HUDEP-2 (cell line): ENCODE measurements around the gene GAP43.
A peak's percentile ranks its signal among the peaks of the same experiment; 100 is the strongest.

Experiments
- DNase-seq, 76 experiments: peaks; one replicate each; lab custom pipeline; 2025; ENCODE audit not compliant: unreplicated experiment in 76 of 76; lab: John Stamatoyannopoulos, UW

Gene GAP43

GRCh38 chr3:115660646-115661337 lies 37.5 kb downstream of the GAP43 start:
- DNase-seq: no peak

GRCh38 chr3:115662356-115662755 lies 39.0 kb downstream of the GAP43 start:
- no peak for DNase-seq

- DNase-seq: no peak
Observed at GRCh38 chr3:115663414-115663813, 40.1 kb downstream of the GAP43 start.

GRCh38 chr3:115666081-115666480 lies 42.8 kb downstream of the GAP43 start:
- DNase-seq: no peak

GRCh38 chr3:115666920-115667737 lies 43.8 kb downstream of the GAP43 start:
- no peak for DNase-seq

GRCh38 chr3:115667738-115668065 lies 44.4 kb downstream of the GAP43 start:
- DNase-seq: no peak

GRCh38 chr3:115670911-115671310 lies 47.6 kb downstream of the GAP43 start:
- no peak for DNase-seq

GRCh38 chr3:115671761-115672455 lies 48.6 kb downstream of the GAP43 start:
- DNase-seq: no peak

- DNase-seq: no peak
Observed at GRCh38 chr3:115673881-115674280, 50.6 kb downstream of the GAP43 start.

GRCh38 chr3:115676336-115676735 lies 53.0 kb downstream of the GAP43 start:
- DNase-seq: no peak

GRCh38 chr3:115680803-115681345 lies 57.6 kb downstream of the GAP43 start:
- no peak for DNase-seq

- DNase-seq: no peak
Observed at GRCh38 chr3:115681736-115682135, 58.4 kb downstream of the GAP43 start.

- no peak for DNase-seq
Observed at GRCh38 chr3:115683305-115683704, 60.0 kb downstream of the GAP43 start.

- no peak for DNase-seq
Observed at GRCh38 chr3:115683773-115684172, 60.5 kb downstream of the GAP43 start.

GRCh38 chr3:115685097-115685496 lies 61.8 kb downstream of the GAP43 start:
- DNase-seq: no peak

GRCh38 chr3:115687721-115688120 lies 64.4 kb downstream of the GAP43 start:
- no peak for DNase-seq

- no peak for DNase-seq
Observed at GRCh38 chr3:115688418-115688817, 65.1 kb downstream of the GAP43 start.

- no peak for DNase-seq
Observed at GRCh38 chr3:115689928-115690327, 66.6 kb downstream of the GAP43 start.

- no peak for DNase-seq
Observed at GRCh38 chr3:115691964-115692363, 68.7 kb downstream of the GAP43 start.

GRCh38 chr3:115692887-115693524 lies 69.7 kb downstream of the GAP43 start:
- DNase-seq: peak in 64 of 76 experiments; percentile 2 to 69 (median 38)

GRCh38 chr3:115693868-115694267 lies 70.6 kb downstream of the GAP43 start:
- no peak for DNase-seq
